ENCODE data around the gene PARD3B. TPM values are rescaled to one million over a fixed set of nuclear protein-coding genes. Genes with fewer than 3 reads are reported as not detected.

PARD3B gene
- total RNA-seq, 1 experiment from 2014 or later: 2.0 TPM

DNA sequence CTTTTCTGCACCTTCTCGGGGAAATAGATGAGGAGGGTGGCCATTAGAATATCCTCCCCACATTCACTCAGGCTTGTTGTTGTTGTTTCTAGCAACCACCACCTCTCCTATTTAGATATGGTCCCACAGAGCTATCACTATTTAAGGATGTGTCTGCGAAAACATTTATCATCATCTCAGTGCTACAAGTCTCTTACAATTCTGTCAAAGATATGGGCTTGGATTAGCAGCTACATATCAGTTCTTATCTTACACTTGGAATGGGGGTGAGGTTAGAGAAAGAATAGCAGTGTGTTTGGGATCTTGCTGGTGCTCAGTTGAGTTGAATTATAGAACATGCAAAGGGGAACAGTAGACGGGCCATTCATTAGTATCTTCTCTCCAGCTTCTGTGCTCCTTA, 546.1 kb downstream of the PARD3B start:
- CTCF ChIA-PET: no interaction called here
- no peaks in the 10 kb centered on the region for H3K36me3 ChIP-seq (ENCODE audit: control insufficient read depth in 1 of 2, insufficient read depth in 2 of 2, low read length in 2 of 2)
- no peak overlapping the region for H3K9ac ChIP-seq (ENCODE audit: low read length)
- RAD21 ChIA-PET (ENCODE audit: low non-redundant PET in 1 of 2, low total read pairs in 2 of 2, uncharacterized antibody in 2 of 2, unreplicated experiment in 2 of 2): no interaction called here
- H3K4me3 ChIP-seq (replicated peaks in 1 of 2; ENCODE audit: low read depth in 1 of 2, low read length in 2 of 2): no peak overlapping the region
- no peak for ATAC-seq
- no peak for TF ChIP-seq SP1 (IDR thresholded peaks at IDR 0.05; ENCODE audit: low read depth)
- no peak for TF ChIP-seq POLR2AphosphoS5 (IDR thresholded peaks at IDR 0.05; ENCODE audit: low read depth, low read length)
- TF ChIP-seq ZNF274 (IDR thresholded peaks at IDR 0.05; ENCODE audit: low read depth, low read length): no peak
- TF ChIP-seq TCF7L2 (IDR thresholded peaks at IDR 0.05; ENCODE audit: borderline replicate concordance, extremely low read depth, insufficient read depth, insufficient read length): no peak
- TF ChIP-seq, protein P1, sequence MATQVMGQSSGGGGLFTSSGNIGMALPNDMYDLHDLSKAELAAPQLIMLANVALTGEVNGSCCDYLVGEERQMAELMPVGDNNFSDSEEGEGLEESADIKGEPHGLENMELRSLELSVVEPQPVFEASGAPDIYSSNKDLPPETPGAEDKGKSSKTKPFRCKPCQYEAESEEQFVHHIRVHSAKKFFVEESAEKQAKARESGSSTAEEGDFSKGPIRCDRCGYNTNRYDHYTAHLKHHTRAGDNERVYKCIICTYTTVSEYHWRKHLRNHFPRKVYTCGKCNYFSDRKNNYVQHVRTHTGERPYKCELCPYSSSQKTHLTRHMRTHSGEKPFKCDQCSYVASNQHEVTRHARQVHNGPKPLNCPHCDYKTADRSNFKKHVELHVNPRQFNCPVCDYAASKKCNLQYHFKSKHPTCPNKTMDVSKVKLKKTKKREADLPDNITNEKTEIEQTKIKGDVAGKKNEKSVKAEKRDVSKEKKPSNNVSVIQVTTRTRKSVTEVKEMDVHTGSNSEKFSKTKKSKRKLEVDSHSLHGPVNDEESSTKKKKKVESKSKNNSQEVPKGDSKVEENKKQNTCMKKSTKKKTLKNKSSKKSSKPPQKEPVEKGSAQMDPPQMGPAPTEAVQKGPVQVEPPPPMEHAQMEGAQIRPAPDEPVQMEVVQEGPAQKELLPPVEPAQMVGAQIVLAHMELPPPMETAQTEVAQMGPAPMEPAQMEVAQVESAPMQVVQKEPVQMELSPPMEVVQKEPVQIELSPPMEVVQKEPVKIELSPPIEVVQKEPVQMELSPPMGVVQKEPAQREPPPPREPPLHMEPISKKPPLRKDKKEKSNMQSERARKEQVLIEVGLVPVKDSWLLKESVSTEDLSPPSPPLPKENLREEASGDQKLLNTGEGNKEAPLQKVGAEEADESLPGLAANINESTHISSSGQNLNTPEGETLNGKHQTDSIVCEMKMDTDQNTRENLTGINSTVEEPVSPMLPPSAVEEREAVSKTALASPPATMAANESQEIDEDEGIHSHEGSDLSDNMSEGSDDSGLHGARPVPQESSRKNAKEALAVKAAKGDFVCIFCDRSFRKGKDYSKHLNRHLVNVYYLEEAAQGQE (IDR thresholded peaks at IDR 0.05; ENCODE audit: low read depth): no peak
- TF ChIP-seq ELF1 (IDR thresholded peaks at IDR 0.05; ENCODE audit: borderline replicate concordance, low read depth): no peak
- no peak for TF ChIP-seq ZFX (IDR thresholded peaks at IDR 0.05)
- H3K9me2 ChIP-seq (ENCODE audit: insufficient read depth): no peaks in the 10 kb centered on the region
- POLR2A ChIA-PET: no interaction called here
- H3K4me1 ChIP-seq (ENCODE audit: control insufficient read depth in 1 of 2, insufficient read depth in 2 of 2, low read length in 2 of 2): no peaks in the 10 kb centered on the region
- H3K9me3 ChIP-seq (ENCODE audit: control insufficient read depth in 1 of 2, insufficient read depth in 1 of 2, low read depth in 1 of 2, low read length in 2 of 2): no peaks in the 10 kb centered on the region
- H3K4me2 ChIP-seq (ENCODE audit: low read length): no peak overlapping the region
- H2AFZ ChIP-seq (ENCODE audit: low read depth, low read length, poor library complexity, severe bottlenecking): no peak overlapping the region
- no peaks in the 10 kb centered on the region for H3K79me2 ChIP-seq (ENCODE audit: insufficient read depth, low read length)
- H4K20me1 ChIP-seq (ENCODE audit: insufficient read depth): no peaks in the 10 kb centered on the region
- no peak overlapping the region for H3K27ac ChIP-seq (ENCODE audit: low read depth, low read length)
- DNase-seq (ENCODE audit: low read depth, low spot score): no peak
- no peaks in the 10 kb centered on the region for H3K27me3 ChIP-seq (ENCODE audit: insufficient read depth, low read length)
- intact Hi-C loops (cut with micrococcal nuclease): no loop called here
- no TSS peak for BruUV-seq (replicated peaks)

DNA sequence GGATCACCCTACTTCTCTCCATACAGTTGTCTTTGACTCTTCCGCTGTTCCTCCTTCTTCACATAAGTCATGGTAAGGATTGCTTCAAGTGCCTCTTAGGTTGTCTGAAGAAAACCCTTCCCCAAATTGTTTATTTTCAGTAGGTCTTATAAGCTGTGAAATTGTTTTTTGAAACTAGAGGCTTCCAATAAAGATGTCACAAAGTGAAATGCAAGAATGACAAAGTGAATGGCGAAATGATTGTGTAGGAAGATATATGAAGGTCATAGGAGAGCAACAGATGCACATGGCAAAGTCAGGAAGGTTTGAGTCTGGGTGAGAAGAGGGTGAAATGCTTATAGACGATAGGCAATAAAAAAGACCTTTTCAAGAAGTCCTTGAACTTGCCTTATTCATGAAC, 548.8 kb downstream of the PARD3B start:
- ATAC-seq (no peak), DNase-seq (ENCODE audit: low read depth, low spot score) (no peak)
- RAD21 ChIA-PET (ENCODE audit: low non-redundant PET in 1 of 2, low total read pairs in 2 of 2, uncharacterized antibody in 2 of 2, unreplicated experiment in 2 of 2): no interaction called here
- BruUV-seq (replicated peaks): no TSS peak
- no peaks in the 10 kb centered on the region for H3K9me3 ChIP-seq (ENCODE audit: control insufficient read depth in 1 of 2, insufficient read depth in 1 of 2, low read depth in 1 of 2, low read length in 2 of 2)
- no peaks in the 10 kb centered on the region for H3K27me3 ChIP-seq (ENCODE audit: insufficient read depth, low read length)
- H2AFZ ChIP-seq (ENCODE audit: low read depth, low read length, poor library complexity, severe bottlenecking): no peak overlapping the region
- no peaks in the 10 kb centered on the region for H3K9me2 ChIP-seq (ENCODE audit: insufficient read depth)
- CTCF ChIA-PET: no interaction called here
- H3K9ac ChIP-seq (ENCODE audit: low read length): no peak overlapping the region
- no peak for TF ChIP-seq RAD21 (IDR thresholded peaks at IDR 0.05; ENCODE audit: low read depth)
- TF ChIP-seq, protein P2, sequence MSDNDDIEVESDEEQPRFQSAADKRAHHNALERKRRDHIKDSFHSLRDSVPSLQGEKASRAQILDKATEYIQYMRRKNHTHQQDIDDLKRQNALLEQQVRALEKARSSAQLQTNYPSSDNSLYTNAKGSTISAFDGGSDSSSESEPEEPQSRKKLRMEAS (IDR thresholded peaks at IDR 0.05): no peak
- no peak for TF ChIP-seq EGR1 (IDR thresholded peaks at IDR 0.05; ENCODE audit: low read depth)
- no peak for TF ChIP-seq YY1 (IDR thresholded peaks at IDR 0.05; ENCODE audit: extremely low read depth, insufficient replicate concordance, low read depth, low read length)
- no peak for TF ChIP-seq ZNF274 (IDR thresholded peaks at IDR 0.05; ENCODE audit: low read depth, low read length)
- TF ChIP-seq SIN3A (IDR thresholded peaks at IDR 0.05; ENCODE audit: low read depth): no peak
- TF ChIP-seq POLR2A (IDR thresholded peaks at IDR 0.05; ENCODE audit: borderline replicate concordance, extremely low read depth, insufficient read depth, insufficient read length): no peak
- TF ChIP-seq FOSL1 (IDR thresholded peaks at IDR 0.05; ENCODE audit: low read depth): no peak
- TF ChIP-seq, protein P3, sequence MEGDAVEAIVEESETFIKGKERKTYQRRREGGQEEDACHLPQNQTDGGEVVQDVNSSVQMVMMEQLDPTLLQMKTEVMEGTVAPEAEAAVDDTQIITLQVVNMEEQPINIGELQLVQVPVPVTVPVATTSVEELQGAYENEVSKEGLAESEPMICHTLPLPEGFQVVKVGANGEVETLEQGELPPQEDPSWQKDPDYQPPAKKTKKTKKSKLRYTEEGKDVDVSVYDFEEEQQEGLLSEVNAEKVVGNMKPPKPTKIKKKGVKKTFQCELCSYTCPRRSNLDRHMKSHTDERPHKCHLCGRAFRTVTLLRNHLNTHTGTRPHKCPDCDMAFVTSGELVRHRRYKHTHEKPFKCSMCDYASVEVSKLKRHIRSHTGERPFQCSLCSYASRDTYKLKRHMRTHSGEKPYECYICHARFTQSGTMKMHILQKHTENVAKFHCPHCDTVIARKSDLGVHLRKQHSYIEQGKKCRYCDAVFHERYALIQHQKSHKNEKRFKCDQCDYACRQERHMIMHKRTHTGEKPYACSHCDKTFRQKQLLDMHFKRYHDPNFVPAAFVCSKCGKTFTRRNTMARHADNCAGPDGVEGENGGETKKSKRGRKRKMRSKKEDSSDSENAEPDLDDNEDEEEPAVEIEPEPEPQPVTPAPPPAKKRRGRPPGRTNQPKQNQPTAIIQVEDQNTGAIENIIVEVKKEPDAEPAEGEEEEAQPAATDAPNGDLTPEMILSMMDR (IDR thresholded peaks at IDR 0.05 in 2 of 3, conservative IDR thresholded peaks at IDR 0.05 in 1 of 3; ENCODE audit: borderline replicate concordance in 1 of 3, insufficient read depth in 1 of 3, low read depth in 2 of 3, low read length in 2 of 3): no peak
- TF ChIP-seq POLR2AphosphoS5 (IDR thresholded peaks at IDR 0.05; ENCODE audit: low read depth, low read length): no peak
- no peak for TF ChIP-seq SRF (IDR thresholded peaks at IDR 0.05; ENCODE audit: low read depth)
- H3K4me2 ChIP-seq (ENCODE audit: low read length): no peak overlapping the region
- no peaks in the 10 kb centered on the region for H3K4me1 ChIP-seq (ENCODE audit: control insufficient read depth in 1 of 2, insufficient read depth in 2 of 2, low read length in 2 of 2)
- H3K27ac ChIP-seq (ENCODE audit: low read depth, low read length): no peak overlapping the region
- no peak overlapping the region for H3K4me3 ChIP-seq (replicated peaks in 1 of 2; ENCODE audit: low read depth in 1 of 2, low read length in 2 of 2)
- no peaks in the 10 kb centered on the region for H3K36me3 ChIP-seq (ENCODE audit: control insufficient read depth in 1 of 2, insufficient read depth in 2 of 2, low read length in 2 of 2)
- H4K20me1 ChIP-seq (ENCODE audit: insufficient read depth): no peaks in the 10 kb centered on the region
- POLR2A ChIA-PET: no interaction called here
- H3K79me2 ChIP-seq (ENCODE audit: insufficient read depth, low read length): no peaks in the 10 kb centered on the region
- intact Hi-C loops (cut with micrococcal nuclease): no loop called here
